Superior temporal gyrus (tissue), 1 donor: ENCODE measurements around the gene HTR3A.

Experiments
- DNase-seq: peaks from one replicate; pipeline ENCODE4 v3.0.0-alpha.2; 2016; ENCODE audit errors: extremely low spot score

Gene HTR3A

GRCh38 chr11:114019046-114019445 is 44.1 kb downstream of the HTR3A start:
- no peak for DNase-seq

DNA sequence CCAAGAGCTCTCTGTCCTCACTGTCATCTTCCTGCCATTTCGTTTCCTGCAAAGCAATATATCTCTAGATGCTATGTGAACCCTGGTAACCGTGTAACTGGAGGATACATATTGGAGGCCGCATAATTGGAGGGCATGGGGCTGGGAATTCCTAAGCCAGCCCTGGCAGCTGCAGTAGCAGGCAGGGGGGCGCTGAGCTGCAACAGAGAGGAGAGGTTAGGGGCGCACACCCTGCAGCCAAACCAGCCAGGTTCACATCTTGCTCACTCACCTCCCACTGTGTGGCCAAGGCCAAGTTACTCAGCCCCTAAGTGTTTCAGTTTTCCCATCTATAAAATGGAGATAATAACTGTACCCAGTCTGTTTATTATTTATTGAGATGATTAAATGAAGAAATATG is 44.7 kb downstream of the HTR3A start:
- no peak for DNase-seq

DNA sequence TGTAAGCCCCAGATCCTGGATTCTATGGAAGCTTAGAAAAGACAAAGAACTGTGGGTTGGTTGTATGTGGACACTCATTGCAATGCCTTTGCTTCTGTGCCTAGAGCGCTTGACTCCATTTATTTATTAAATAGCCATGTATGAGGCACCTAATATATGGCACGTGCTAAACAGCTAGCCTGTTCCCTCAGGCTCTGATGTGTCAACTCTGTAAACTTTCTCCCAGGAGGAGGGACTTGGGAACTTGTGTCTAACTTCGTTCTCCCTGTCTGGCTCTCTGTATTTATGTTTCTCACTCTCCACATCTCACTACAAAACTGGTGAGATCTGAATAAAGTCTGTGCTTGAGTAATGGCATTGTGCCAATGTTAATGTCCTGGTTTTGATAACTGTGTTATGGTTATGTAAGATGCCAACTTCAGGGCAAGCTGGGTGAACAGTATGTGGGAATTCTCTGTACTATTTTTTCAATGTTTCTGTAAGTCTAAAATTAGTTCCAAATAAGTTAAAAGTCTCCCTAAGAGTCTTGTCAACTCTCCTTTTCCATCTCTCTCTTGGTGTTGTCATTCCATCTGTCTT is 50.5 kb downstream of the HTR3A start:
- DNase-seq, result peak; percentile 51

GRCh38 chr11:114026355-114026754 is 51.4 kb downstream of the HTR3A start:
- DNase-seq, result no peak

DNA sequence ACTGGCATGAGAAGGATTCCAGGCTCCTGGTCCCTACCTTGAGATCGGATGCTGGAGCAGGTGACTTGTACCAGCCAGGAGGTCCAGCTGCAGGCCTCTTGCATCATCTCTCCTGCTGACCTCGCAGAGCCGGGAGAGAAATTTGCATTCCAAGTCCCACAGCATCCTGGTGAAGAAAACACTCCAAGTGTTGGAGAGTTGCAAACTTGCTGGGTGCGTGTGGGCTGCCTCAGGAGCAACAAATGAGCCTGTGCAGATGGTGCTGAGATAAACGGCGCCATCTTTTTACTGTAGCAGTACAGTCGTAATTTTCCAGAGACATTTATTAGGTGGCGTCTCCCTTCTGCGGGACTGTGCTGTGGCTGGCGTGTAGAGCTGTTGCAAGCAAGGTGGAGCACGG is 52.5 kb downstream of the HTR3A start:
- no peak for DNase-seq

GRCh38 chr11:114027926-114028325 is 53.0 kb downstream of the HTR3A start:
- no peak for DNase-seq

DNA sequence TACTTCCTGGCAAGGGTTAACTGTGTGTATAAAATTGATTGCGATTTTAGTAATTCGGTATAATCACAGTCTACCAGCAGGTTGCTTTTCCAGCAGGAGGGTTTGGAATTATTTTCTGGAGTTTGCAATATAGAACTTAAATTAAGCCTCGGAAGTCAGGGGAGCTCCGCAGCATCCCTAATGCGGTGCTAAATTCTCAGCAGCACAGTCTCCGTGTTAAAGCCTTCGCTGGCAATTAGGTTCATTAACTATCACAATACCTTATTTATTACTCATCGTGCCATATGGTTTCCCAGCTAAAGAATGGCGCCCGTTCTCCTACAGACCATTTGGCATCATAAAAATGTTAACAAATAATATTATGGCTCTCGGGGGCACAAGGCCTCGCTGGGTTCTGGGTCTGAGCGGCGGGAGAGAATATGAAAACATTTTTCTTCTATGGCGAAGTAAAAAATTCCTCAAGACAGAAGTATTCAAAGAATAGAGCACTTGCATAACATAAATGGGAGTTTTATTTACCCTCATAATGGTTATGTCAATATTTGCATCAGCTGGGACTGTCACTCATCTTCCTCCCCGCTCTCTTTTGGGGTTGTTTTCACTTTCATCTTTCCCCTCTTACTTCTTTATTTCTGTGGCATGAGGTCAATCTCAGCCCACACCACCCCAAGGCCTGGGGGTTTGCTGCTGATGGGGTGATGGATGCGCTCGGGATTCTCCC is 56.5 kb downstream of the HTR3A start:
- no peak for DNase-seq

- DNase-seq, result no peak
Measured at GRCh38 chr11:114031967-114032320, 57.0 kb downstream of the HTR3A start.

- no peak for DNase-seq
Measured at GRCh38 chr11:114033066-114033465, 58.2 kb downstream of the HTR3A start.

DNA sequence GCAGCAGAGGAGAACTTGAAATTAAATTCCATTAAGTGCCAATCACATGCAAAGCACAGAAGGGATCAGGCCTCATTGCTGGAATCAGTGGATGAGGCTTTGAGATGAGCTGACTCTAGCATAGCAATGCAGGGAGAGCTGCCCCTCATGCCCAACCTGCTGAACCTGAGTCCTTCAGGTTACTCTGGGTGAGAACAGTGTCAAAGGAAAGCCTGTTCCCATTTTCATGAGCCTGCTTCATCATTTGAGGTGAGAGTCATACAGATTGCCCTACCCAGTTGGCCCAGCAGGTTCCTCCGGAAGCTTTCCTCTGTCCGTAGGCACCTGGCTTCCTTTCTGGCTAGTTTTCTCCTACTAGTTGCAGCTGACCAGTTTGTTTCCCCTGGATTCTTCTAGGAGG is 58.7 kb downstream of the HTR3A start:
- DNase-seq, result no peak

GRCh38 chr11:114034956-114035355 is 60.0 kb downstream of the HTR3A start:
- DNase-seq, result no peak

DNA sequence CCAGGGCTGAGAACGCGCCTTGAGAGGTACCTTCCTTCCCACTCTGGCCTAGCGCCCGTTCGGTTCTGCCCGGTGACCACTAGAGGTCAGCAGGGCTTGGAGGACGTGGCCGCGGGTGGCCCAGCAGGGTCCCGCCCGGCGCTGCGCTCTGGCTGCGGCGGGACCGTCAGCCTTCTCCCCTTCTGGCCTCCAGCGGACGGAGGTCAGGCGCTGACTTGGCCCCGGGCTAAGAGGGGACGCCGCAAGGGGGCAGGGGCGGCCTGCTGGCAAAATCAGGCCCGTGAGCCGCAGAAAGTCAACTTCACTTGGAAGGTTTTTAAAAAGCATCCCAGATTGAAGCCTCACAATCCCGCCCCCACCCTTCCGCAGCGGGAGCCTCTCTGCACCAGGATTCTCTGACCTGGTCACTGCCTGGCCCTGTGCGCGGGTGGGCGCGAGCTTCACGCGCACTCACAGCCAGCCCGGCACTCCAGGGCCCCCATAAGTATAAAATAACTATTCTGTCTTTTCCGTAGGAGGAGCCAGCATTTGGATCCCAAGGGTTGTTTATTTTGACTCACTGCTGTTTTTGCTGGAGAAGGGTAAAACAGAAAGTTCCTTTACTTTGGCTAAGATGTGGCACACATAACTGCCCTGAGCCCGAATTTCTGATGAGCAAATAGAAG is 61.4 kb downstream of the HTR3A start:
- peak; percentile 76 for DNase-seq

GRCh38 chr11:114036958-114037357 is 62.0 kb downstream of the HTR3A start:
- no peak for DNase-seq

- DNase-seq, result no peak
Measured at GRCh38 chr11:114039551-114039950, 64.6 kb downstream of the HTR3A start.
